WI38 (cell line): ENCODE results near the gene HECTD1.
"Not testable (repeated sequence)": the region's sequence is repeated elsewhere in the genome, so short reads cannot be mapped to it uniquely, and the experiment has no call there.

Source experiments
- H3K4me3 ChIP-seq: 2 replicates; pipeline ENCODE4 v1.5.1; 2011; ENCODE audit warnings: low read depth, mild to moderate bottlenecking, control low read depth, low read length
- CTCF ChIP-seq: IDR thresholded peaks from 2 replicates; pipeline ENCODE4 v1.5.1; 2012; ENCODE audit warnings: low read depth, mild to moderate bottlenecking, control low read depth, low read length

HECTD1 gene

GRCh38 chr14:31071151-31071550 is 136.4 kb downstream of the HECTD1 start:
- no peak overlapping the region for H3K4me3 ChIP-seq
- no peak for TF ChIP-seq CTCF

- H3K4me3 ChIP-seq: no peak overlapping the region
- TF ChIP-seq CTCF: no peak
These were observed 137.2 kb downstream of the HECTD1 start for GRCh38 chr14:31070431-31070830.

- TF ChIP-seq CTCF: no peak
- H3K4me3 ChIP-seq: no peak overlapping the region
These were observed 138.2 kb downstream of the HECTD1 start for GRCh38 chr14:31069343-31069742.

DNA sequence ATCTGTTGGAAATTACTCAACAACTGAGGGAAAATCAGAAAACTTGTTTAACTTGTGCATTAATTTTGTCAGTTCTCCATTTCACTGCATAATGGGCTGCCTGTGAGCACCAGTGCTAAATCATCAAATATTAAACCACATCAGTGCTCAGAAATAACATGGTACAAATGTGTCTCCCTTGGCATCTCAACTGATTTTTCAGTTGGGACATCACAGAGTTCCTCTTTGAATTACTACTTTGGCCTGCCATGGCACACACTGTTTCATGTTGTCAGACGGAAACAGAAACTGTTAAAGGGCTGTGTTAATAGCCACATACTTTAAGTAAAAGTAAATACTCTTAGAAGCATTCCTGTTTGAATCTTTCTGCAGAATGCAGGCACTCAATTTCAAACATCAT is 139.4 kb downstream of the HECTD1 start:
- H3K4me3 ChIP-seq: no peak overlapping the region
- no peak for TF ChIP-seq CTCF

DNA sequence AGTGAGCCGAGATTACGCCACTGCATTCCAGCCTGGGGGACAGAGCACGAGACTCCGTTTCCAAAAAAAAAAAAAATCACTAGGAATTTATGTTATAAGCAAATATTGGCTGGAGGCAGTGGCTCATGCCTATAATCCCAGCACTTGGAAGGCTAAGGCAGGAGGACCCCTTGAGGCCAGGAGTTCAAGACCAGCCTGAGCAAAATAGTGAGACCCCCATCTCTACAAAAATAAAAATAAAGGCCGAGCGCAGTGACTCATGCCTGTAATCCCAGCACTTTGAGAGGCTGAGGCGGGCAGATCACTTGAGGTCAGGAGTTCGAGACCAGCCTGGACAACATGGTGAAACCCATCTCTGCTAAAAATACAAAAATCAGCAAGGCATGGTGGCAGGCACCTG is 144.7 kb downstream of the HECTD1 start:
- H3K4me3 ChIP-seq: not testable (repeated sequence)

- TF ChIP-seq CTCF: no peak
- no peak overlapping the region for H3K4me3 ChIP-seq
These were observed 147.2 kb downstream of the HECTD1 start for GRCh38 chr14:31060253-31060875.

GRCh38 chr14:31059152-31059924 is 148.3 kb downstream of the HECTD1 start:
- no peak for TF ChIP-seq CTCF
- H3K4me3 ChIP-seq: no peak overlapping the region
